B cell (primary cell): ENCODE measurements around the gene ST8SIA5. TPM values are rescaled to one million over a fixed set of nuclear protein-coding genes. Genes with fewer than 3 reads are reported as not detected.

Experiments used
- ATAC-seq: fragments of 200-7000 bp; cut with Tn5 transposase; one replicate; pipeline ENCODE4 v1.10.0; 2021; ENCODE audit warnings: low read depth, mild to moderate bottlenecking, moderate number of reproducible peaks, moderate library complexity
- CTCF ChIA-PET: fragments of 350-600 bp; sonication (Branson Sonifier 250); formaldehyde crosslinking; loops from one replicate; lab custom pipeline; 2021; ENCODE audit warnings: antibody characterized with exemption, inconsistent platforms; lab: Charles Lee
- POLR2A ChIA-PET: fragments of 350-600 bp; sonication (Branson Sonifier 250); formaldehyde crosslinking; loops from one replicate; lab custom pipeline; 2021; ENCODE audit warnings: antibody characterized with exemption; lab: Charles Lee
- DNase-seq: peaks from one replicate; pipeline ENCODE4 v3.0.0; 2013
- H2AFZ ChIP-seq: 2 replicates; pipeline ENCODE4 v1.6.1; 2012; ENCODE audit warnings: mild to moderate bottlenecking, low read depth, low read length; ENCODE audit not compliant: insufficient read depth, poor library complexity, severe bottlenecking
- H3K27ac ChIP-seq, 2 donors: 1 replicate in 1 of 2; 2 replicates in 1 of 2; pipeline ENCODE4 v1.5.1; 2012 to 2013; ENCODE audit warnings: low read length in 2 of 2, mild to moderate bottlenecking in 2 of 2, moderate library complexity in 1 of 2
- H3K27me3 ChIP-seq, 4 experiments: fragments of 200-600 bp in 1 of 4; sonication (generic) in 1 of 4; replicated peaks in 1 of 4; 1 replicate in 2 of 4; 2 replicates in 2 of 4; pipeline versions ENCODE4 v1.6.1 to v1.7.0; 2013 to 2016; ENCODE audit warnings: low read length in 3 of 4, mild to moderate bottlenecking in 2 of 4, mixed read lengths in 1 of 4, moderate library complexity in 1 of 4; ENCODE audit not compliant: insufficient read depth in 4 of 4, control insufficient read depth in 3 of 4; ENCODE audit errors: control extremely low read depth in 1 of 4
- H3K36me3 ChIP-seq, 2 experiments: replicated peaks in 1 of 2; 1 replicate in 1 of 2; 2 replicates in 1 of 2; pipeline versions ENCODE4 v1.6.1 to v1.7.1; 2013; ENCODE audit warnings: low read length in 1 of 2; ENCODE audit not compliant: insufficient read depth in 2 of 2, control insufficient read depth in 1 of 2; ENCODE audit errors: control extremely low read depth in 1 of 2, extremely low read depth in 1 of 2
- H3K4me1 ChIP-seq, 2 donors: fragments of 200-600 bp in 1 of 2; sonication (generic) in 1 of 2; 1 replicate in 1 of 2; 2 replicates in 1 of 2; pipeline versions ENCODE4 v1.5.1 to v1.6.1; 2013 to 2017; ENCODE audit warnings: low read length in 2 of 2; ENCODE audit not compliant: control insufficient read depth in 2 of 2, insufficient read depth in 2 of 2
- H3K4me2 ChIP-seq: replicated peaks from 2 replicates; pipeline ENCODE3; 2012; ENCODE audit warnings: mild to moderate bottlenecking, low read depth, low read length; ENCODE audit not compliant: poor library complexity, severe bottlenecking
- H3K4me3 ChIP-seq, 5 experiments: fragments of 200-600 bp in 1 of 5; sonication (generic) in 1 of 5; 1 replicate in 3 of 5; 2 replicates in 2 of 5; pipeline versions ENCODE4 v1.5.1 to v1.7.0; 2011 to 2016; ENCODE audit warnings: low read length in 4 of 5, mild to moderate bottlenecking in 4 of 5, low read depth in 2 of 5, control low read depth in 1 of 5, moderate library complexity in 1 of 5; ENCODE audit not compliant: insufficient read depth in 1 of 5; ENCODE audit errors: control extremely low read depth in 1 of 5, extremely low read depth in 1 of 5
- H3K79me2 ChIP-seq: fragments of 200-600 bp; sonication (generic); one replicate; pipeline ENCODE4 v1.6.0; 2016; ENCODE audit warnings: low read length; ENCODE audit not compliant: control insufficient read depth, insufficient read depth
- H3K9ac ChIP-seq: fragments of 200-600 bp; sonication (generic); 2 replicates; pipeline ENCODE4 v1.6.1; 2017; ENCODE audit warnings: mild to moderate bottlenecking, low read length, moderate library complexity
- H3K9me3 ChIP-seq, 3 donors: one replicate each; pipeline versions ENCODE4 v1.6.1 to v1.7.1; 2013; ENCODE audit warnings: low read length in 2 of 3; ENCODE audit not compliant: control insufficient read depth in 2 of 3, insufficient read depth in 1 of 3; ENCODE audit errors: control extremely low read depth in 1 of 3
- H4K20me1 ChIP-seq: 2 replicates; pipeline ENCODE4 v1.6.0; 2012; ENCODE audit warnings: mild to moderate bottlenecking, low read length; ENCODE audit not compliant: insufficient read depth, control insufficient read depth, poor library complexity, severe bottlenecking
- H3K27ac Mint-ChIP-seq: one replicate; pipeline ENCODE4 v1.8.0; 2021; ENCODE audit warnings: mixed read lengths
- H3K27me3 Mint-ChIP-seq: one replicate; pipeline ENCODE4 v1.8.0; 2021; ENCODE audit warnings: mixed read lengths
- H3K4me1 Mint-ChIP-seq: one replicate; pipeline ENCODE4 v1.8.0; 2021; ENCODE audit warnings: mixed read lengths
- H3K4me3 Mint-ChIP-seq: one replicate; pipeline ENCODE4 v1.8.0; 2021; ENCODE audit warnings: mixed read lengths
- H3K9me3 Mint-ChIP-seq: one replicate; pipeline ENCODE4 v1.8.0; 2022; ENCODE audit warnings: mixed read lengths; ENCODE audit not compliant: insufficient read depth
- CTCF ChIP-seq: fragments of 200-600 bp; IDR thresholded peaks from one replicate; pipeline ENCODE4 v1.8.0; 2022; ENCODE audit warnings: antibody characterized with exemption, mild to moderate bottlenecking
- EZH2 ChIP-seq: IDR thresholded peaks from 2 replicates; pipeline ENCODE4 v1.6.1; 2012; ENCODE audit warnings: borderline replicate concordance, low read depth, mild to moderate bottlenecking, moderate library complexity, low read length; ENCODE audit not compliant: insufficient read depth, poor library complexity, severe bottlenecking
- WGBS: methylation state at CpG from one replicate; pipeline ENCODE4 v1.1.5; 2013; ENCODE audit warnings: missing lambda C conversion rate; ENCODE audit not compliant: insufficient coverage; 5-methylcytosine and 5-hydroxymethylcytosine counted together
- intact Hi-C: fragments of 100-400 bp; cut with micrococcal nuclease; formaldehyde crosslinking; loops from one replicate; pipeline ENCODE4 v1.10.0; 2022
- polyA plus RNA-seq: library from polyadenylated mRNA; depleted of rRNA; stranded (reverse); fragments of >200 nt; gene quantifications from 2 replicates; pipeline ENCODE4 v1.2.3, GENCODE V29; 2012
- total RNA-seq, 2 donors: library from RNA; stranded (reverse); fragments of 120-200 nt in 1 of 2; gene quantifications; 1 replicate in 1 of 2; 2 replicates in 1 of 2; pipeline versions ENCODE4 v1.2.3 to v1.2.4, GENCODE V29; 2013 to 2022

Gene ST8SIA5
- total and polyA plus RNA-seq, 2 donors (not counting 1 experiment from before 2014, with no cell fraction given) = not detected

GRCh38 chr18:46700066-46700824, 56.6 kb downstream of the ST8SIA5 start:
- H3K79me2 ChIP-seq = no peaks in the 10 kb centered on the region
- H3K9me3 Mint-ChIP-seq = peaks cover 2% of the 10 kb centered on the region
- 91% methylated on average over 5 of the region's 5 CpGs for WGBS
- DNase-seq = no peak
- H3K4me3 ChIP-seq = no peak overlapping the region
- no peaks in the 10 kb centered on the region for H3K4me1 ChIP-seq
- H3K27ac ChIP-seq = no peak overlapping the region
- intact Hi-C loops = no loop called here
- no peak overlapping the region for H3K4me3 Mint-ChIP-seq
- TF ChIP-seq EZH2 = no peak
- no peak for TF ChIP-seq CTCF
- POLR2A ChIA-PET = no interaction called here
- no peaks in the 10 kb centered on the region for H3K27me3 Mint-ChIP-seq
- H3K27me3 ChIP-seq = peaks cover 0 to 3% (median 0%) of the 10 kb centered on the region in 4 experiments
- no peak for ATAC-seq
- H3K36me3 ChIP-seq = no peaks in the 10 kb centered on the region
- no peak overlapping the region for H3K9ac ChIP-seq
- no peak overlapping the region for H3K4me2 ChIP-seq
- H3K4me1 Mint-ChIP-seq = no peaks in the 10 kb centered on the region
- no peaks in the 10 kb centered on the region for H4K20me1 ChIP-seq
- no peak overlapping the region for H2AFZ ChIP-seq
- no peak overlapping the region for H3K27ac Mint-ChIP-seq
- no peaks in the 10 kb centered on the region for H3K9me3 ChIP-seq
- CTCF ChIA-PET = no interaction called here

- Mint-ChIP-seq H3K4me3 (no peak overlapping the region), H3K4me1 (no peaks in the 10 kb centered on the region), H3K27ac (no peak overlapping the region), H3K27me3 (no peaks in the 10 kb centered on the region), H3K9me3 (peaks cover 2% of the 10 kb centered on the region)
- no peak overlapping the region for H3K27ac ChIP-seq
- H3K79me2 ChIP-seq = no peaks in the 10 kb centered on the region
- no peaks in the 10 kb centered on the region for H3K9me3 ChIP-seq
- H3K27me3 ChIP-seq = peaks cover 0 to 3% (median 0%) of the 10 kb centered on the region in 4 experiments
- CTCF ChIA-PET = no interaction called here
- H3K9ac ChIP-seq = no peak overlapping the region
- TF ChIP-seq CTCF = no peak
- TF ChIP-seq EZH2 = no peak
- H3K36me3 ChIP-seq = no peaks in the 10 kb centered on the region
- no peaks in the 10 kb centered on the region for H4K20me1 ChIP-seq
- DNase-seq (no peak), ATAC-seq (no peak)
- POLR2A ChIA-PET = interaction anchor here (0.7 kb wide), 1 partner anchor 651 kb away, joined by 6 read pairs; no protein-coding TSS in a partner anchor
- no peak overlapping the region for H3K4me2 ChIP-seq
- intact Hi-C loops = no loop called here
- H3K4me1 ChIP-seq = no peaks in the 10 kb centered on the region
- no peak overlapping the region for H2AFZ ChIP-seq
- no peak overlapping the region for H3K4me3 ChIP-seq
Measured at GRCh38 chr18:46696702-46697101, 60.2 kb downstream of the ST8SIA5 start.
